Ectodermal cell (in vitro differentiated cells): ENCODE data around the gene A3GALT2.
"Not testable (repeated sequence)": the region's sequence is repeated elsewhere in the genome, so short reads cannot be mapped to it uniquely, and the experiment has no call there.

Experiments
- H3K27ac ChIP-seq: 2 replicates; pipeline ENCODE4 v1.7.0; 2013; ENCODE audit warnings: mild to moderate bottlenecking, low read depth, low read length; ENCODE audit not compliant: insufficient read depth, poor library complexity, severe bottlenecking
- H3K27me3 ChIP-seq: 2 replicates; pipeline ENCODE4 v1.7.0; 2013; ENCODE audit warnings: mild to moderate bottlenecking, low read length; ENCODE audit not compliant: insufficient read depth, control insufficient read depth, poor library complexity, severe bottlenecking
- H3K36me3 ChIP-seq: one replicate; pipeline ENCODE4 v1.7.0; 2013; ENCODE audit warnings: low read length; ENCODE audit not compliant: control insufficient read depth, insufficient read depth
- H3K4me1 ChIP-seq: one replicate; pipeline ENCODE4 v1.7.0; 2013; ENCODE audit warnings: low read length; ENCODE audit not compliant: control insufficient read depth, insufficient read depth
- H3K4me3 ChIP-seq: 2 replicates; pipeline ENCODE4 v1.7.0; 2013; ENCODE audit warnings: low read depth, low read length, control low read depth; ENCODE audit not compliant: insufficient read depth
- H3K9me3 ChIP-seq: 2 replicates; pipeline ENCODE4 v1.7.0; 2013; ENCODE audit warnings: mild to moderate bottlenecking, low read length, moderate library complexity; ENCODE audit not compliant: control insufficient read depth
- WGBS, 2 experiments: methylation state at CpG; one replicate each; pipeline ENCODE4 v1.1.7; 2013; ENCODE audit warnings: missing lambda C conversion rate in 2 of 2; 5-methylcytosine and 5-hydroxymethylcytosine counted together

The A3GALT2 gene

GRCh38 chr1:33295023-33295422 lies 25.9 kb downstream of the A3GALT2 start:
- Histone ChIP-seq H3K27me3 (no peaks in the 10 kb centered on the region), H3K4me3 (no peak overlapping the region), H3K36me3 (peaks cover 20% of the 10 kb centered on the region), H3K9me3 (no peaks in the 10 kb centered on the region), H3K4me1 (no peaks in the 10 kb centered on the region), H3K27ac (no peak overlapping the region)
- WGBS, 2 experiments, result 85 to 88% methylated on average over 15 of the region's 15 CpGs

DNA sequence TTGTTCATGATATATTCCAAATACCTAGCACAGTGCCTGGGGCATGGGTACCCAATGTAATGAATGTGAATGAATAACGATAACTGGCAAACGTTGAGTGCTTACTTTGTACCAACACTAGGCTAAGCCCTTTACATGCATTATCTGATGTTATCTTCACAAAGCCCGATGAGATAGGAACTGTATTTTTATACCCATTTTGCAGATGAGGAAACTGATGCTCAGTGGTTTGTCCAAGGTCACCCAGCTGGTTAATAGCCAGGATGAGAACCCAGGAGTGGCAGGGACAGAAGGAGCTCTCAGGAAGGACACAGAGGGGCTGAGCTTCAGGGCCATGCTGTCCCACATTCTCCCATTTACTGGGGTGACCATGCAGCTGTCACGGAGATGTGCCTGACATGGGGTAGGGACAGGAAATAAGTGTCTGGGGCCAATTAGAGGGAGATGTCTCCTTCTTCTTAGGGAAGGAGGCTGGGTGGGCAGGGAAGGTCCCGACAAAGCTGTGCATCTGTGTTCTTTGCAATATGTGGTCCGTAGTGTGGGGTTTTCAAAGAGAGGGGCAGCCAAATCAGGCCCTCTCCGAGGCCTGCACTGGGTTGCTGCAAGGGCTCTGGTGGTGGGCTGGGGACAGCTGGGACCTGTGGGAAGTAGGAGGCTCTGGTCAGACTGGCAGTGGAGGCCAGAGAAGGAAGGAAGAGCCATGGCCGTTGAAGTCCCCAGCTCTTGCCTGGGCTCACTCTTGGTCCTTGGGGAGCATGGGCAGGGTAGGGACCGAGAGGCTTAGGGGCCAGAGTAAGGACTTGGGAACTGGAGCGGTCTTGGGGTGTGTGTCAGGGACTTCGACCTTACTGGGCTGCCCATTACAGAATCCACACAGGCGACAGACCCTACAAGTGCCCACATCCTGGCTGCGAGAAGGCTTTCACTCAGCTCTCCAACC lies 26.6 kb downstream of the A3GALT2 start:
- Histone ChIP-seq H3K4me1 (no peaks in the 10 kb centered on the region), H3K36me3 (peaks cover 22% of the 10 kb centered on the region)
- 95 to 96% methylated on average over 13 of the region's 13 CpGs for WGBS, 2 experiments

DNA sequence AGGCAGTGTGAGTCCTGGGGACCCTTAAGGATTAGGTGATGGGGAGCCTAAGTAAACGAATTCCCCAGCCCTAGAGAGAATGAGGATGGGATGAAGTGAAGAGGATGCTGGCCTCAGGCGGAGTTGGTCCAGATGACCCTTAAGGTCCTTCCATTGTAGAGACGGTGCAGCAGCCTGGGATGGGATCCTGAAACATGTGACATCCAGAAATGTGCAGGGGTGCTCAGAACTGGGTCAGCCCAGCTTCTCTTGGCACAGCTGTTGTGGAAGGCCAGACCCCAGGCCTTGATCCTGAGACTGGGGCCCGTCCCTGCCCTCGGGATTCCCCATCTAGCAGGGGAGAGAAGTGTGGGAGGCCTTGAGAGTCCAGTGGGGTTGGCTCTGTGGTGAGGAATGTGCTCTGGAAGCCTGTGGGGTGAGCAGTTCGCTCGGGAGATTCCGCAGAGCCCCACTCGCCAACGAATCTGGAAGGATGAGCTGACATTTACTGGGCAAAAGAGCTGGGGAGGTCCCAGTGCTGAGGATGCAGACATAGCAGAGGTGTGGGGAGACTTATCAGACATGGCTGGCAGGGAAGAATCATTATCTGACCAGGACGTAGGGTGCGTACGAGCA lies 28.1 kb downstream of the A3GALT2 start:
- no peak overlapping the region for H3K4me3 ChIP-seq
- WGBS, 2 experiments, result 94 to 96% methylated on average over 13 of the region's 13 CpGs
- H3K4me1 ChIP-seq, result no peaks in the 10 kb centered on the region
- H3K9me3 ChIP-seq, result no peaks in the 10 kb centered on the region
- H3K27ac ChIP-seq, result no peak overlapping the region
- H3K36me3 ChIP-seq, result peaks cover 24% of the 10 kb centered on the region
- H3K27me3 ChIP-seq, result no peaks in the 10 kb centered on the region

More for the DNA sequence above, 26.6 kb downstream of the A3GALT2 start:
- no peaks in the 10 kb centered on the region for H3K9me3 ChIP-seq
- H3K27ac ChIP-seq, result no peak overlapping the region
- H3K4me3 ChIP-seq, result no peak overlapping the region
- no peaks in the 10 kb centered on the region for H3K27me3 ChIP-seq

DNA sequence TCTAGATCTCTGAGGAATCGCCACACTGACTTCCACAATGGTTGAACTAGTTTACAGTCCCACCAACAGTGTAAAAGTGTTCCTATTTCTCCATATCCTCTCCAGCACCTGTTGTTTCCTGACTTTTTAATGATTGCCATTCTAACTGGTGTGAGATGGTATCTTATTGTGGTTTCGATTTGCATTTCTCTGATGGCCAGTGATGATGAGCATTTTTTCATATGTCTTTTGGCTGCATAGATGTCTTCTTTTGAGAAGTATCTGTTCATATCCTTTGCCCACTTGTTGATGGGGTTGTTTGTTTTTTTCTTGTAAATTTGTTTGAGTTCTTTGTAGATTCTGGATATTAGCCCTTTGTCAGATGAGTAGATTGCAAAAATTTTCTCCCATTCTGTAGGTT lies 30.3 kb downstream of the A3GALT2 start:
- 86% methylated on average over 1 of the region's 2 CpGs for WGBS, 2 experiments
- not testable (repeated sequence) for H3K9me3 ChIP-seq, H3K4me1 ChIP-seq, H3K27ac ChIP-seq, H3K27me3 ChIP-seq, H3K4me3 ChIP-seq
- H3K36me3 ChIP-seq, result peaks cover 13% of the 10 kb centered on the region

DNA sequence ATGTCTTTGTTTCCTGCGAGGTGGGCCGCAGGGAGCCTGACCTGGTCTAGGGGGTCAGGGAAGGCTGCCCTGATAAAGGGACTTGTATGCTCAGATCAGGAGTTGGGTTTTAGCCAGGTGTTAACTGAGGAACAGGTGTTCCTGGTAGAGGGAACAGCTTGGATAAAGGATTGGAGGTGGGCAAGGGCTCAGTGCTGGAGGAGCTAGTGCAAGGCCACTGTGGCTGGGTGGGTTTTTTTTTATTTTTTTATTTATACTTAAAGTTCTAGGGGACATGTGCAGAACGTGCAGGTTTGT lies 31.1 kb downstream of the A3GALT2 start:
- no peaks in the 10 kb centered on the region for H3K9me3 ChIP-seq
- H3K27me3 ChIP-seq, result no peaks in the 10 kb centered on the region
- H3K4me3 ChIP-seq, result no peak overlapping the region
- no peak overlapping the region for H3K27ac ChIP-seq
- peaks cover 13% of the 10 kb centered on the region for H3K36me3 ChIP-seq
- WGBS, 2 experiments, result 97 to 98% methylated on average over 3 of the region's 3 CpGs
- H3K4me1 ChIP-seq, result no peaks in the 10 kb centered on the region

DNA sequence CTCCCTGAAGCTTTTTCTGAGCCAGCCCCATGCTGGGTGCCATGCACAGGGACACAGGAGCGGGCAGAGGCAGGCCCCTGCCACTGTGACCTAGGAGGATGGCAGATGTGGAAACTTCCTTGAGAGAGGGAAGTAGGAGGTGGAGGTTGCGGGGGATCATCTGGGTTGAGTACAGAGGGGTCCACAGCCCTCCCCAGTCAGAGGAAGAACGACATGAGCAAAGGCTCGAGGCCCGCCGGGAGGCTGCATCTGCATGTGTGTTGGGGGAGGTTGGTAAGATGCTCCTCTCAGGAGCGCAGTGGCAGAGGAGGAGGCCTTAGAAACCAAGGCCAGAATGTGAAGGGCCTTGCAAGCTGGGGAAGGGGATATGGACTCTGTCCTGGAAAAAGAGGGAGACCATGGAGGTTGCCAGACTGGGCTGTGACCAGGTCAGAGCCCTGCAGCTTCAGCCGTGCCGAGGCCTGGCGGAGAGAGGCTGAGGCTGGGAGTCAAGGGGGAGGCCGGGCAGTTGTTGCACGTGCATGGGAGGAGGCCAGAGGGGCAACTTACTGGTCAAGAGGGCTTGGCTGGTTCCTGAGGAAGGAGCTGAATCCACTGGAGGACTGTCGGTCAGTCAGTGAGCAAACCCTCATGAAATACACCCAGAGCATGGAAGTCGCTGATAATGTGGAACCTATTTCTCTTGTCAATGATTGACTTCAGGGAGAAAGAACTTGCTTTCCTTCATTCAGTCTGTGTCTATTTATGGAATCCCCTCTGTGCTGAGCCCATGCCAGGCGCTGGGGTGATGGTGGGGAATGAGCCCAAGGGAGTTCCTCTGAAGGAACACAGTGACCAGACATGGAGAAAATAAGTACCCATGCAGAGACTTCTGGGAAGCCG lies 31.7 kb downstream of the A3GALT2 start:
- Histone ChIP-seq H3K4me3 (no peak overlapping the region), H3K27me3 (no peaks in the 10 kb centered on the region), H3K9me3 (no peaks in the 10 kb centered on the region), H3K27ac (no peak overlapping the region), H3K36me3 (peaks cover 13% of the 10 kb centered on the region), H3K4me1 (no peaks in the 10 kb centered on the region)
- WGBS, 2 experiments, result 94 to 95% methylated on average over 16 of the region's 16 CpGs

DNA sequence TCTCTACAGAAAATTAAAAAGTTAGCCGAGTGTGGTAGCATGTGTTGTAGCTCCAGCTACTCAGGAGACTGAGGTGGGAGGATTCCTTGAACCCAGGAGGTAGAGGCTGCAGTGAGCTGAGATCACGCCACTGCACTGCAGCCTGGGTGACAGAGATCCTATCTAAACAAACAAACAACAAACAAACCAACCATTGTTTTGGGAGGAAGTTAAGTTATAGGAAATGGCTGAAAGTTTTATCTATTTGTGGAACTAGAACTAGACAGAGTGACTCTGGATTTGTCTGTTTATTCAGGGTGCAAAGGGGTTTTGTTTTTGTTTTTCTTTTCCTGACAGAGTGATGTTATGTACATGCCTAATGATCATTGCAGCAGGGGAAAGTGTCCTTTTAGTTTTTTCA lies 33.6 kb downstream of the A3GALT2 start:
- Histone ChIP-seq H3K27me3 (no peaks in the 10 kb centered on the region), H3K4me1 (no peaks in the 10 kb centered on the region), H3K27ac (no peak overlapping the region), H3K4me3 (no peak overlapping the region), H3K36me3 (peaks cover 17% of the 10 kb centered on the region), H3K9me3 (no peaks in the 10 kb centered on the region)
- WGBS, 2 experiments, result 92 to 98% methylated on average over 1 to 2 of the region's 2 CpGs

DNA sequence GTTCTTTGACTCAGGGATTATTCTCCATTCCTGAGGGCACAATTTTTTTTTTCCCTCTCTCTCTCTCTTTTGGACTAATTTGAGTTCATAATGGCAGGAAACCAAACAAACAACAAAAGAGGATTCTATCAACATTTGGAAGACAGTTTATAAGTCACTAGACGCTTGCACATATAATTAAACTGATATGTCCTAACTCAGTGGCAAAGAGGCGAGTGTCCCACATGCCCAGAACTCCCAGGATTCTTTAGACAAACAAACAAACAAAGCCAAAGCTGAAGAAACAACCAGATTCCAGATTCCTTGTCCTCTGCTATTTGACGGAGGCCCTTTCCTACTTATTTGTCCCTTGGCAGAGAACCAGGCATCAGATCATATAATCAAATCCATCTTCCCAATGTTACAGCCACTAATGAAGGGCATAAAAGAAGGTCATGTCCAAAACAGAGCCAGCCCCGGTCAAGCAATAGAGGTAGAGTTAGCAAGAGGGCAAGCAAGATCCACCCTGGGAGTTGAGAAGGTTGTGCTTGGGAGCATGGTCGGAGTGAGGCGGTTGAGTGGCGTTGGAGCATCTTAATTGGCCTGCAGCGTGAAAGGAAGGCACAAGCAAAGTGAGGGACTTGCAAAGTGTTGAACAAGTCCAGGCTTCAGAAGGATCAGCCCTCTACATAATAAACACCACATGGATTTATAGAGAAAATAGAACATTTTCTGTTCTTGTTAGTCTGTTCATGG lies 34.3 kb downstream of the A3GALT2 start:
- Histone ChIP-seq H3K4me1 (no peaks in the 10 kb centered on the region), H3K9me3 (no peaks in the 10 kb centered on the region), H3K27me3 (no peaks in the 10 kb centered on the region), H3K4me3 (no peak overlapping the region), H3K36me3 (peaks cover 23% of the 10 kb centered on the region), H3K27ac (no peak overlapping the region)
- 92 to 96% methylated on average over 8 of the region's 8 CpGs for WGBS, 2 experiments

- H3K27me3 ChIP-seq, result no peaks in the 10 kb centered on the region
- H3K27ac ChIP-seq, result no peak overlapping the region
- H3K36me3 ChIP-seq, result peaks cover 35% of the 10 kb centered on the region
- H3K9me3 ChIP-seq, result no peaks in the 10 kb centered on the region
- 91 to 96% methylated on average over 5 to 6 of the region's 6 CpGs for WGBS, 2 experiments
- no peaks in the 10 kb centered on the region for H3K4me1 ChIP-seq
- H3K4me3 ChIP-seq, result no peak overlapping the region
Measured at GRCh38 chr1:33284049-33284448, 36.8 kb downstream of the A3GALT2 start.
